Type B pancreatic cell (in vitro differentiated cells): Measurements from ENCODE around the gene MAD1L1. TPM values are rescaled to one million over a fixed set of nuclear protein-coding genes. Genes with fewer than 3 reads are reported as not detected.

Experiments used
- DNase-seq: peaks from one replicate; pipeline ENCODE4 v3.0.0; 2021; ENCODE audit warnings: mixed read lengths; ENCODE audit not compliant: unreplicated experiment; ENCODE audit errors: extremely low spot score
- H3K27ac Mint-ChIP-seq: 2 replicates; pipeline ENCODE4 v1.8.0; 2021; ENCODE audit warnings: mild to moderate bottlenecking, mixed read lengths
- H3K27me3 Mint-ChIP-seq: 2 replicates; pipeline ENCODE4 v1.8.0; 2021; ENCODE audit warnings: mixed read lengths
- H3K36me3 Mint-ChIP-seq: 2 replicates; pipeline ENCODE4 v1.8.0; 2021; ENCODE audit warnings: mixed read lengths
- H3K4me1 Mint-ChIP-seq: one replicate; pipeline ENCODE4 v1.8.0; 2021; ENCODE audit warnings: mixed read lengths; ENCODE audit not compliant: unreplicated experiment
- H3K4me3 Mint-ChIP-seq: 2 replicates; pipeline ENCODE4 v1.8.0; 2021; ENCODE audit warnings: mild to moderate bottlenecking, mixed read lengths
- H3K9me3 Mint-ChIP-seq: 2 replicates; pipeline ENCODE4 v1.8.0; 2021; ENCODE audit warnings: mixed read lengths
- CTCF ChIP-seq: fragments of 200-600 bp; sonication (generic); conservative IDR thresholded peaks from 2 replicates; pipeline ENCODE4 v1.5.0; 2021; ENCODE audit warnings: antibody characterized with exemption, mild to moderate bottlenecking
- total RNA-seq: library from RNA; stranded (reverse); gene quantifications from 2 replicates; pipeline ENCODE4 v1.2.1, GENCODE V29; 2021; ENCODE audit warnings: low replicate concordance

The MAD1L1 gene
- total RNA-seq, 1 donor from 2014 or later: 40.7 TPM

- H3K4me1 Mint-ChIP-seq: no peaks in the 10 kb centered on the region
- no peak overlapping the region for H3K27ac Mint-ChIP-seq
- peaks cover 15% of the 10 kb centered on the region for H3K36me3 Mint-ChIP-seq
- H3K9me3 Mint-ChIP-seq: no peaks in the 10 kb centered on the region
- H3K4me3 Mint-ChIP-seq: no peak overlapping the region
- H3K27me3 Mint-ChIP-seq: no peaks in the 10 kb centered on the region
- TF ChIP-seq CTCF: no peak
- DNase-seq: no peak
Observed at GRCh38 chr7:1956141-1956540, 276.6 kb downstream of the MAD1L1 start.

- no peak for TF ChIP-seq CTCF
- H3K9me3 Mint-ChIP-seq: no peaks in the 10 kb centered on the region
- H3K4me1 Mint-ChIP-seq: no peaks in the 10 kb centered on the region
- no peaks in the 10 kb centered on the region for H3K27me3 Mint-ChIP-seq
- H3K27ac Mint-ChIP-seq: no peak overlapping the region
- H3K4me3 Mint-ChIP-seq: no peak overlapping the region
- peaks cover 12% of the 10 kb centered on the region for H3K36me3 Mint-ChIP-seq
- DNase-seq: no peak
Observed at GRCh38 chr7:1954366-1955004, 278.3 kb downstream of the MAD1L1 start.

GRCh38 chr7:1953199-1954190 is 279.2 kb downstream of the MAD1L1 start:
- no peaks in the 10 kb centered on the region for H3K27me3 Mint-ChIP-seq

GRCh38 chr7:1952781-1953180 is 280.0 kb downstream of the MAD1L1 start:
- no peak for TF ChIP-seq CTCF
- H3K36me3 Mint-ChIP-seq: peaks cover 4% of the 10 kb centered on the region
- H3K4me3 Mint-ChIP-seq: no peak overlapping the region
- H3K9me3 Mint-ChIP-seq: no peaks in the 10 kb centered on the region
- DNase-seq: no peak
- no peak overlapping the region for H3K27ac Mint-ChIP-seq
- H3K27me3 Mint-ChIP-seq: no peaks in the 10 kb centered on the region
- H3K4me1 Mint-ChIP-seq: no peaks in the 10 kb centered on the region

More at GRCh38 chr7:1953199-1954190, 279.2 kb downstream of the MAD1L1 start:
- Mint-ChIP-seq H3K4me1 (no peaks in the 10 kb centered on the region), H3K9me3 (no peaks in the 10 kb centered on the region), H3K27ac (no peak overlapping the region), H3K4me3 (no peak overlapping the region), H3K36me3 (peaks cover 5% of the 10 kb centered on the region)
- no peak for TF ChIP-seq CTCF
- DNase-seq: no peak

- no peak overlapping the region for H3K27ac Mint-ChIP-seq
- no peak overlapping the region for H3K4me3 Mint-ChIP-seq
- no peak for DNase-seq
- H3K4me1 Mint-ChIP-seq: no peaks in the 10 kb centered on the region
- H3K27me3 Mint-ChIP-seq: no peaks in the 10 kb centered on the region
- TF ChIP-seq CTCF: no peak
- peaks cover 4% of the 10 kb centered on the region for H3K36me3 Mint-ChIP-seq
- H3K9me3 Mint-ChIP-seq: no peaks in the 10 kb centered on the region
Observed at GRCh38 chr7:1952169-1952760, 280.5 kb downstream of the MAD1L1 start.
